A549 (cell line): ENCODE data around the gene ENTPD5. TPM values are rescaled to one million over a fixed set of nuclear protein-coding genes. Genes with fewer than 3 reads are reported as not detected.

ENCODE experiments used
- ATAC-seq, 2 experiments: fragments of 200-7000 bp in 1 of 2; fragments of >200 bp in 1 of 2; cut with Nextera tagmentation in 1 of 2; cut with Tn5 transposase in 1 of 2; 3 replicates each; pipeline versions ENCODE4 v1.8.0 to v1.9.1; 2018 to 2020; ENCODE audit warnings: mild to moderate bottlenecking in 1 of 2, moderate library complexity in 1 of 2
- CTCF ChIA-PET: fragments of 300-600 bp; sonication (Branson Sonifier 250); formaldehyde crosslinking; extraction: SDS; loops from one replicate; lab custom pipeline; 2021; ENCODE audit warnings: antibody characterized with exemption, inconsistent platforms; lab: Yijun Ruan, JAX
- POLR2A ChIA-PET: fragments of 350-600 bp; formaldehyde crosslinking; extraction: SDS; loops from one replicate; lab custom pipeline; 2021; ENCODE audit warnings: antibody characterized with exemption, inconsistent platforms; lab: Yijun Ruan, JAX
- DNase-seq, 2 experiments: peaks; one replicate each; pipeline versions ENCODE4 v3.0.0 to v3.0.0-alpha.2; 2011 to 2016; ENCODE audit warnings: low read depth in 1 of 2, low spot score in 1 of 2
- FAIRE-seq: peaks from 2 replicates; lab custom pipeline; 2011; peaks lifted over from hg19 to GRCh38; lab: Jason Lieb, UNC
- H3K27ac ChIP-seq, 2 experiments: fragments of >200 bp; sonication (Bioruptor Twin); formaldehyde crosslinking; 3 replicates each; pipeline ENCODE4 v1.5.1; 2016 to 2017
- H3K4me1 ChIP-seq: fragments of >200 bp; sonication (Bioruptor Twin); formaldehyde crosslinking; 3 replicates; pipeline ENCODE4 v1.6.1; 2016
- H3K4me2 ChIP-seq: fragments of >200 bp; sonication (Bioruptor Twin); formaldehyde crosslinking; 3 replicates; pipeline ENCODE4 v1.6.1; 2016
- H3K4me3 ChIP-seq: fragments of >200 bp; sonication (Bioruptor Twin); formaldehyde crosslinking; 3 replicates; pipeline ENCODE4 v1.5.1; 2016
- H3K9me3 ChIP-seq: fragments of >200 bp; sonication (Bioruptor Twin); formaldehyde crosslinking; 3 replicates; pipeline ENCODE4 v1.6.1; 2016
- CHD4 ChIP-seq: fragments of 200-600 bp; sonication (generic); IDR thresholded peaks from 2 replicates; pipeline ENCODE4 v1.6.1; 2016; ENCODE audit warnings: antibody characterized with exemption, mild to moderate bottlenecking, borderline replicate concordance
- CTCF ChIP-seq: fragments of >200 bp; sonication (Bioruptor Twin); formaldehyde crosslinking; IDR thresholded peaks from 3 replicates; pipeline ENCODE4 v1.5.1; 2016
- E2F6 ChIP-seq: IDR thresholded peaks from 2 replicates; pipeline ENCODE4 v1.6.1; 2012; ENCODE audit warnings: low read depth, borderline replicate concordance
- ESRRA ChIP-seq: fragments of 150-350 bp; IDR thresholded peaks from 2 replicates; pipeline ENCODE4 v1.6.1; 2014; ENCODE audit warnings: mild to moderate bottlenecking, low read length, borderline replicate concordance
- FOSL2 ChIP-seq, 2 experiments: fragments of 450-650 bp in 1 of 2; fragments of >200 bp in 1 of 2; sonication (Bioruptor Twin) in 1 of 2; formaldehyde crosslinking; IDR thresholded peaks; 2 replicates each; pipeline versions ENCODE4 v1.5.0 to v1.6.1; 2016 to 2020; ENCODE audit warnings: mild to moderate bottlenecking in 1 of 2, moderate library complexity in 1 of 2
- HES2 ChIP-seq: fragments of >200 bp; sonication (Bioruptor Twin); formaldehyde crosslinking; IDR thresholded peaks from 2 replicates; pipeline ENCODE4 v1.6.1; 2016
- MAX ChIP-seq: IDR thresholded peaks from 2 replicates; pipeline ENCODE4 v1.6.1; 2012
- PBX3 ChIP-seq: IDR thresholded peaks from 2 replicates; pipeline ENCODE4 v1.6.1; 2012
- RARB ChIP-seq: fragments of 250-450 bp; sonication (Bioruptor Pico); IDR thresholded peaks from 2 replicates; pipeline ENCODE4 v1.8.0; 2021; ENCODE audit warnings: mild to moderate bottlenecking, moderate library complexity
- RNF2 ChIP-seq: fragments of 200-600 bp; sonication (generic); IDR thresholded peaks from 2 replicates; pipeline ENCODE4 v1.6.1; 2016; ENCODE audit warnings: low read depth, mild to moderate bottlenecking, antibody characterized with exemption, moderate library complexity, borderline replicate concordance
- SMC3 ChIP-seq: fragments of >200 bp; sonication (Bioruptor Twin); formaldehyde crosslinking; IDR thresholded peaks from 3 replicates; pipeline ENCODE4 v1.6.1; 2018; ENCODE audit warnings: inconsistent platforms
- WGBS: methylation state at CpG from one replicate; pipeline ENCODE4 v1.1.6; 2017; ENCODE audit errors: missing lambda C conversion rate; 5-methylcytosine and 5-hydroxymethylcytosine counted together
- polyA plus RNA-seq, 4 experiments: library from polyadenylated mRNA; depleted of rRNA in 3 of 4; stranded (reverse); fragments of >200 nt; fragmentation: RNase III in 1 of 4; extraction: RNeasy Plus Mini Kit Qiagen cat#74134 plus additional on column Dnase treatment in 1 of 4; gene quantifications; 2 replicates in 3 of 4; 3 replicates in 1 of 4; pipeline ENCODE4 v1.2.3, GENCODE V29; 2011 to 2017

Gene ENTPD5
- polyA plus RNA-seq, 2 of the 4 experiments (the other 2 are of a cell fraction), result 6.0 to 17.4 TPM

GRCh38 chr14:74065746-74066575 is 46.9 kb upstream of the ENTPD5 start:
- POLR2A ChIA-PET, result no interaction called here

GRCh38 chr14:74064883-74065282 is 45.8 kb upstream of the ENTPD5 start:
- DNase-seq (no peak), ATAC-seq (no peak), FAIRE-seq (no peak)
- Histone ChIP-seq H3K4me3 (no peak overlapping the region), H3K27ac (no peak overlapping the region), H3K9me3 (no peaks in the 10 kb centered on the region), H3K4me1 (peaks cover 22% of the 10 kb centered on the region), H3K4me2 (0 out of 3 replicates have a peak overlapping the region, but pooled peaks have one; percentile 2)
- TF ChIP-seq HES2 (no peak), FOSL2 (IDR thresholded peaks at IDR 0.05) (no peak), FOSL2 (CRISPR knock-in tag; IDR thresholded peaks at IDR 0.05) (0 out of 2 replicates have a peak, but pooled peaks have one; percentile 25)
- CTCF ChIA-PET, result no interaction called here
- POLR2A ChIA-PET, result no interaction called here
- 74% methylated on average over 3 of the region's 3 CpGs for WGBS

More at GRCh38 chr14:74065746-74066575, 46.9 kb upstream of the ENTPD5 start:
- TF ChIP-seq SMC3, result no peak
- no peak for TF ChIP-seq RARB (CRISPR knock-in tag)
- no peak for TF ChIP-seq CHD4
- no peak for TF ChIP-seq CTCF
- no peak for TF ChIP-seq ESRRA
- no peak overlapping the region for H3K4me2 ChIP-seq
- WGBS, result 61% methylated on average over 3 of the region's 3 CpGs
- H3K9me3 ChIP-seq, result no peaks in the 10 kb centered on the region
- no peak overlapping the region for H3K27ac ChIP-seq
- CTCF ChIA-PET, result interaction anchor here (0.6 to 1.5 kb wide), 3 partner anchors 18 to 162 kb away, joined by 3 read pairs; partner anchors contain the start of gene ALDH6A1
- DNase-seq, result no peak
- no peak for ATAC-seq
- H3K4me3 ChIP-seq, result no peak overlapping the region
- no peak for FAIRE-seq
- peaks cover 22% of the 10 kb centered on the region for H3K4me1 ChIP-seq

GRCh38 chr14:74064426-74064825 is 45.3 kb upstream of the ENTPD5 start:
- FAIRE-seq, result no peak

More at GRCh38 chr14:74064426-74064825, 45.3 kb upstream of the ENTPD5 start:
- 0 out of 3 replicates have a peak overlapping the region, but pooled peaks have one; percentile 2 for H3K4me2 ChIP-seq
- ATAC-seq, result no peak
- TF ChIP-seq E2F6, result no peak
- TF ChIP-seq MAX, result no peak
- no peak for TF ChIP-seq RNF2
- TF ChIP-seq PBX3, result no peak
- H3K27ac ChIP-seq, result no peak overlapping the region
- no peaks in the 10 kb centered on the region for H3K9me3 ChIP-seq
- no peak overlapping the region for H3K4me3 ChIP-seq
- ChIA-PET CTCF (no interaction called here), POLR2A (no interaction called here)
- peaks cover 22% of the 10 kb centered on the region for H3K4me1 ChIP-seq
- DNase-seq, result no peak
